Ovary (tissue), 3 donors: Measurements from ENCODE around the gene EYS.

Source experiments
- CTCF ChIP-seq, 3 donors: fragments of 450-650 bp in 2 of 3; fragments of 200-600 bp in 1 of 3; IDR thresholded peaks; one replicate each; pipeline versions ENCODE4 v1.5.1 to v1.8.0; 2016 to 2022; ENCODE audit warnings: antibody characterized with exemption in 3 of 3, mild to moderate bottlenecking in 1 of 3
- EP300 ChIP-seq: sonication (generic); formaldehyde crosslinking; IDR thresholded peaks from one replicate; pipeline ENCODE4 v1.6.1; 2017; ENCODE audit warnings: antibody characterized with exemption
- POLR2A ChIP-seq: fragments of 450-650 bp; IDR thresholded peaks from one replicate; pipeline ENCODE4 v1.6.1; 2017; ENCODE audit warnings: antibody characterized with exemption, mild to moderate bottlenecking, moderate library complexity
- donor health status: DM: no; HTN: no; CAD: no.

DNA sequence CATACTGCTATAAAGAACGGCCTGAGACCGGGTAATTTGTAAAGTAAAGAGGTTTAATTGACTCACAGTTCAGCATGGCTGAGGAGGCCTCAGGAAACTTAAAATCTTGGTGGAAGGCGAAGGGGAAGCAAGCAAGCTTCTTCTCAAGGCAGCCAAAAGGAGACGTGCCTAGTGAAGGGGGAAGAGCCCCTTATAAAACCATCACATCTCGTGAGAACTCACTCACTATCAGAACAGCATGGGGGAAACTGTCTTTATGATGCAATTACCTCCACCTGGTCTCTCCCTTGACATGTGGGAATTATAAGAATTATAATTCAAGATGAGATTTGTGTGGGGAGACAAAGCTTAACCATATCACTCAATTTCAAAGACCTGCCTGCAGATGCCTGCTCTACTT lies 447.0 kb downstream of the EYS start:
- TF ChIP-seq EP300 (no peak), POLR2A (no peak), CTCF (IDR thresholded peaks at IDR 0.05) (no peak)
